T-helper 1 cell treated with Interleukin-12 subunit alpha and Interleukin-12 subunit beta and Interleukin-4 antibody, amounts not matched to agents 30 μg/mL and 1 μg/mL, for 36 hours (primary cell): ENCODE results near the gene SGSM2.
A peak's percentile ranks its signal among the peaks of the same experiment; 100 is the strongest.

ENCODE experiments used
- H3K27ac Mint-ChIP-seq: one replicate; pipeline ENCODE4 v1.8.0; 2021; ENCODE audit warnings: mild to moderate bottlenecking, mixed read lengths
- H3K27me3 Mint-ChIP-seq: one replicate; pipeline ENCODE4 v1.8.0; 2021; ENCODE audit warnings: low read depth, mixed read lengths
- H3K36me3 Mint-ChIP-seq: one replicate; pipeline ENCODE4 v1.8.0; 2021; ENCODE audit warnings: low read depth, mixed read lengths
- H3K4me1 Mint-ChIP-seq: one replicate; pipeline ENCODE4 v1.8.0; 2021; ENCODE audit warnings: low read depth, mixed read lengths
- H3K4me3 Mint-ChIP-seq: one replicate; pipeline ENCODE4 v1.8.0; 2021; ENCODE audit warnings: mild to moderate bottlenecking, moderate library complexity, mixed read lengths
- H3K9me3 Mint-ChIP-seq: one replicate; pipeline ENCODE4 v1.8.0; 2021; ENCODE audit warnings: mixed read lengths

Gene SGSM2

GRCh38 chr17:2400877-2401425 lies 63.6 kb downstream of the SGSM2 start, which contains the start of gene MNT:
MNT (minus strand) TSS chr17:2401060; CDS start chr17:2400712, 348 bp downstream.
- peaks cover 33% of the 10 kb centered on the region for H3K4me1 Mint-ChIP-seq
- no peaks in the 10 kb centered on the region for H3K27me3 Mint-ChIP-seq
- H3K27ac Mint-ChIP-seq = peak within 1 kb of the TSS; percentile 99
- H3K36me3 Mint-ChIP-seq = peaks cover 2% of the 10 kb centered on the region
- no peaks in the 10 kb centered on the region for H3K9me3 Mint-ChIP-seq
- H3K4me3 Mint-ChIP-seq = peak within 1 kb of the TSS; percentile 93

GRCh38 chr17:2401426-2402221 lies 64.3 kb downstream of the SGSM2 start:
- Mint-ChIP-seq H3K4me1 (peaks cover 31% of the 10 kb centered on the region), H3K9me3 (no peaks in the 10 kb centered on the region), H3K4me3 (peak overlapping the region; percentile 92), H3K27me3 (no peaks in the 10 kb centered on the region), H3K27ac (peak overlapping the region; percentile 99), H3K36me3 (peaks cover 2% of the 10 kb centered on the region)

GRCh38 chr17:2402544-2402943 lies 65.2 kb downstream of the SGSM2 start:
- peak overlapping the region; percentile 77 for H3K4me3 Mint-ChIP-seq
- H3K27ac Mint-ChIP-seq = peak overlapping the region; percentile 77
- peaks cover 2% of the 10 kb centered on the region for H3K36me3 Mint-ChIP-seq
- no peaks in the 10 kb centered on the region for H3K27me3 Mint-ChIP-seq
- H3K9me3 Mint-ChIP-seq = no peaks in the 10 kb centered on the region
- H3K4me1 Mint-ChIP-seq = peaks cover 31% of the 10 kb centered on the region

GRCh38 chr17:2403044-2403443 lies 65.7 kb downstream of the SGSM2 start:
- H3K9me3 Mint-ChIP-seq = no peaks in the 10 kb centered on the region
- no peak overlapping the region for H3K27ac Mint-ChIP-seq
- no peaks in the 10 kb centered on the region for H3K27me3 Mint-ChIP-seq
- peak overlapping the region; percentile 13 for H3K4me3 Mint-ChIP-seq
- H3K36me3 Mint-ChIP-seq = peaks cover 2% of the 10 kb centered on the region
- H3K4me1 Mint-ChIP-seq = peaks cover 26% of the 10 kb centered on the region

- H3K27me3 Mint-ChIP-seq = no peaks in the 10 kb centered on the region
- H3K36me3 Mint-ChIP-seq = no peaks in the 10 kb centered on the region
- H3K4me3 Mint-ChIP-seq = no peak overlapping the region
- H3K9me3 Mint-ChIP-seq = no peaks in the 10 kb centered on the region
- H3K4me1 Mint-ChIP-seq = peaks cover 23% of the 10 kb centered on the region
- H3K27ac Mint-ChIP-seq = peak overlapping the region; percentile 10
Measured at GRCh38 chr17:2405247-2405926, 68.1 kb downstream of the SGSM2 start.

DNA sequence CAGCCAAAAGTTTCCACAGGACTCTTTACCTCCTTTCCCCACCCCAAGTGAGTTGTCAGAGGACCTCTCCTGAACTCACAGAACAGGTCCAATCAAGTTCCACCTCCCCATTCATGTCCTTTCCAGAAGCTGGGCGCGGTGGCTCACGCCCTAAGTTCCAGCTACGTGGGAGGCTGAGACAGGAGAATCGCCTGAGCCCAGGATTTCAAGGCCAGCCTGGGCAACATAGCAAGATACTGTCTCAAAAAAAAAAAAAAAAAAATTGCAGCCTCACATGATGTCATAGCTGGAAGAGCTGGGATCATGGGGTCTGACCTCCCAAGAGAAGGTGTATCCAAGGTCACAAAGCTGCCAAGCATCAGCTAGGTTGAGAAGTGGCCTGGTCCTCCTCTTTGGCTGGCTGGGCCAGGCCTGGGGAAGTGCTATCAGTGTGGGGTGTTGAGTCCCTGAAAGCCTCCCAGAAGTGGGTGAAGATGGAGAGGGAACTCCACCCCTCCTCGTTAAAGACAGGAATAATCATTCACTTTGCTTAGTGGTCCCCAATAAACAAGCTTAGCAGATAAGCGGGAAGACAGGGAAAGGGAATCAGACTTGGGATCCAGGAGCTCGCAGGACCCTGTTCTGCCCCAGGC lies 69.1 kb downstream of the SGSM2 start:
- no peaks in the 10 kb centered on the region for H3K27me3 Mint-ChIP-seq
- H3K4me3 Mint-ChIP-seq = no peak overlapping the region
- H3K4me1 Mint-ChIP-seq = peaks cover 23% of the 10 kb centered on the region
- H3K27ac Mint-ChIP-seq = peak overlapping the region; percentile 81
- no peaks in the 10 kb centered on the region for H3K36me3 Mint-ChIP-seq
- H3K9me3 Mint-ChIP-seq = no peaks in the 10 kb centered on the region

GRCh38 chr17:2406903-2407790 lies 69.8 kb downstream of the SGSM2 start:
- Mint-ChIP-seq H3K4me1 (peaks cover 21% of the 10 kb centered on the region), H3K36me3 (no peaks in the 10 kb centered on the region), H3K27ac (peak overlapping the region; percentile 81), H3K9me3 (no peaks in the 10 kb centered on the region), H3K27me3 (no peaks in the 10 kb centered on the region), H3K4me3 (peak overlapping the region; percentile 29)

- Mint-ChIP-seq H3K9me3 (no peaks in the 10 kb centered on the region), H3K4me3 (no peak overlapping the region), H3K27me3 (no peaks in the 10 kb centered on the region), H3K27ac (no peak overlapping the region), H3K36me3 (no peaks in the 10 kb centered on the region), H3K4me1 (peaks cover 8% of the 10 kb centered on the region)
Measured at GRCh38 chr17:2410951-2411350, 73.7 kb downstream of the SGSM2 start.

DNA sequence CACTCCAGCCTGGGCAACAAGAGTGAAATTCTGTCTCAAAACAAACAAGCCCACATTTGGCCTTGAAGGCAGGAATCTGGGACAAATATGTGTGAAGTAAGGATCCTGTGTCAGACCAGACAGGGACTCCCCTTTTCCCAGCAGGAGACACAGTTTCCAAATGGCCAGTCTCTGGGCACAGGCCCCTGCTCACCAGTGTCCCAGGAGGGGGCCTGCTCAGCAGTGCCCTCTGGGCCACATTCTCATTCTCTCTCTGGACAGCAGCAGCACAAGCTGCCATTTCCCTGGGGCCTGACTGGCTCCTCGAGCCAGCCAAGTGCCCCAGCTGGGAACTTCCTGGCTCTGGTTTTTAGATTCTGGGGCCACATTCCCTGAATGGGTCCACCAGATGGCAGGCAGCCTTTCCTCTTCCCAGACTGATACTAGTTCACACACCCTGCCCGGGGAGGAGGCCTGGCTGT lies 75.3 kb downstream of the SGSM2 start:
- peaks cover 2% of the 10 kb centered on the region for H3K4me1 Mint-ChIP-seq
- H3K36me3 Mint-ChIP-seq = no peaks in the 10 kb centered on the region
- no peak overlapping the region for H3K4me3 Mint-ChIP-seq
- no peaks in the 10 kb centered on the region for H3K9me3 Mint-ChIP-seq
- no peak overlapping the region for H3K27ac Mint-ChIP-seq
- H3K27me3 Mint-ChIP-seq = no peaks in the 10 kb centered on the region

DNA sequence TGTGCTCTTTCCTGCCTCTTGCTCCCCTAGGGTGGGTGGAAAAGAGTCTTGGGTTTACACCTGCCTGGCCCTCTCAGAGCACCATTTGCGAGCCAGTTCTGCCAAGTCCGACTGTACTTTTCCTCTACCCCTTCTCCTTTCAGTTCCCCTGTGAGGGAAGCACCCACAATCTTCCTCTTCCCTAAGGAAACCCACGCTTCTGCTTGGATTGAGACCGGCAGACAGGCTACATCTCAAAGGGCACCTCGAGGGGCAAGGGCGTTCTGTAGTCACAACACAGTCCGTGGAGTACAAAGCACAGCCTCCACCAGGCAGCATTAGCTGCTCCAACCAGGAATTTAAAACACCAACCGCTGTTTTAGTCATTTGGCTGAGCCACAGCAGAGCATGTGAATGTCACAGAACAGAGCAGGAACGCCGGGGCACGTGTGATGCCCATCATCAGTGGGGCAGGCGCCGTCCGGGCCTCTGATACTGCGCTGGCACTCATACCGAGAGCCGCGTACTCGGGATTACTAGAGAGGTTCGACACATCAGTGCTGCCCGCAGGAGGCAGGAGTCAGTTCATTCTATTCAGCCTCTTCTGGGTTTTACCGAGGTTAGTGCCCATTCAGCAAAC lies 77.3 kb downstream of the SGSM2 start:
- no peaks in the 10 kb centered on the region for H3K36me3 Mint-ChIP-seq
- H3K27me3 Mint-ChIP-seq = no peaks in the 10 kb centered on the region
- no peak overlapping the region for H3K4me3 Mint-ChIP-seq
- peaks cover 2% of the 10 kb centered on the region for H3K4me1 Mint-ChIP-seq
- H3K27ac Mint-ChIP-seq = no peak overlapping the region
- no peaks in the 10 kb centered on the region for H3K9me3 Mint-ChIP-seq

- no peak overlapping the region for H3K27ac Mint-ChIP-seq
- peaks cover 2% of the 10 kb centered on the region for H3K4me1 Mint-ChIP-seq
- H3K4me3 Mint-ChIP-seq = no peak overlapping the region
- H3K36me3 Mint-ChIP-seq = no peaks in the 10 kb centered on the region
- no peaks in the 10 kb centered on the region for H3K27me3 Mint-ChIP-seq
- H3K9me3 Mint-ChIP-seq = no peaks in the 10 kb centered on the region
Measured at GRCh38 chr17:2415081-2415480, 77.8 kb downstream of the SGSM2 start.

DNA sequence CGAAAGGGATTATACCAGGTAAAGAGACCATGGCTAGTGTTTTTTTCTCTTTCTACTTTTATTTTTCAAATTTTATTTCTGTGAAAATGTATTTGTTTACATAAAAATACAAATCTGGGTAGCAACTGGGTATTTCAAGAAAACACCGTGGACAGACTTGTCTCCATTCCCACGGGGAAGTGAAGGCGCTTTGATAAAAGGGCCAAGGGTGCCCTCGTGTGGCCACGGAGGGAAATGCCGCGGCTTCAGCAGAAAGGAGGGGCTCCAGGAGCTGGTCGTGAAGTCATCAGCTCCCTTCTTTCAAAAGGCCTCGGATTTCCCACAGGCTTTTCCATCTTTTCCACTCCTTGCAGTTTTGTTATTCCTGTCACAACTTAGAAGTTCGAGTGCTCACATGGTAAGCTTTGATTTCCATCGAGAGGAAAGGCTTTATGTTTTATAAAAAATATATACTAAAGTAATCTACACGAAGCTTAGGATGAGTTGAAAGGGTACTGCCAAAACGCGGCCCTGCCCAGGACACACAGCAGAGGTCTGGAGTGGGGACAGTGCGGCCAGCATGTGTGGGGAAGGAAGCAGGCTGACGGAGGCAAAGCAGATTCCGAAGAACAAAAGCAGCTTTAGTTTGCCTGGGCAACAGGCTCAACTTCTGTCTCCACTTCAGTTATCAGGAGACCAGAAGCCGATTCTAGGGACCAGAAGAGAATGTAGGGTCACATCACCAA lies 78.9 kb downstream of the SGSM2 start:
- Mint-ChIP-seq H3K36me3 (peaks cover 1% of the 10 kb centered on the region), H3K27ac (no peak overlapping the region), H3K9me3 (no peaks in the 10 kb centered on the region), H3K4me1 (peaks cover 2% of the 10 kb centered on the region), H3K27me3 (no peaks in the 10 kb centered on the region), H3K4me3 (no peak overlapping the region)

DNA sequence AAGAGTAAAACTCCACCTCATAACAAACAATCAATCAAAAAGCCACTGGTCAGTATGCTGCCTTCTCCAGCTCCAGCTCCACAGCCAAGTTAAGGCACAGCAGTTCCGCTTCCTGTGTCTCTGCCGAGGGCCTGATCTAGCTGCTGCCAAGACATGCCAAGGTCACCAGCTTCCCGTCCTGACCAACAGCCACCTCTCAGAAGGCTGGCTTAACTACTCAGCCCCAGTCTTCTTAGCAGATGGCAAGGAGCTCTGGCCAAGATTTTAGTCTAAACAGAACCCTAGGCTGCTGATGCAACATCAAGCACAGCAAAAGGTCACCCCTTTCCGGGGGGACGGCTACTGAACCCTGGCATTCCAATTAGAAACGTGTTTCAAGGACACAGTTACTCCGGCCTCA lies 81.3 kb downstream of the SGSM2 start:
- H3K27me3 Mint-ChIP-seq = no peaks in the 10 kb centered on the region
- H3K27ac Mint-ChIP-seq = no peak overlapping the region
- H3K4me3 Mint-ChIP-seq = no peak overlapping the region
- H3K36me3 Mint-ChIP-seq = peaks cover 1% of the 10 kb centered on the region
- H3K9me3 Mint-ChIP-seq = no peaks in the 10 kb centered on the region
- H3K4me1 Mint-ChIP-seq = peaks cover 2% of the 10 kb centered on the region
